ENCODE data around the gene RILPL1.

Gene RILPL1

DNA sequence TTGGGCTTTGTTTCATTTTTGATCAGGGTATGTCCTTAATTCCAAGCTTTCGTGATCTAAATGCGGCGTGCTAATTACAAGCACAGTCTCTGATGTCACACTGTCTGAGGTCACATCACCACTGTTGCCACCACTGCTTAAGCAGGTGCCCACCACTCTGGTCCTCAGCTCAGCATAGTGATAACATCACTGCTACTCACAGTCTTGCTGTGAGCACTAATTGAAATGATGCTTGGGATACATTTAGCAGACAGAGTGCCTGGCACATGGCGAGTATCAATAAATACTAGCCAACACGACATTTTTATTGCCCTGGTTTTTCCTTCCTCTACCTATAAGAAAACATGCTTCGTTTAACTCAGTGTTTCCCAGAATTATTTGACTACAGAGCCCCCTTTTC lies 104.9 kb downstream of the RILPL1 start:
- Histone ChIP-seq H3K27ac (no peak overlapping the region), H3K36me3 (ENCODE audit: insufficient read depth) (no peaks in the 10 kb centered on the region)

DNA sequence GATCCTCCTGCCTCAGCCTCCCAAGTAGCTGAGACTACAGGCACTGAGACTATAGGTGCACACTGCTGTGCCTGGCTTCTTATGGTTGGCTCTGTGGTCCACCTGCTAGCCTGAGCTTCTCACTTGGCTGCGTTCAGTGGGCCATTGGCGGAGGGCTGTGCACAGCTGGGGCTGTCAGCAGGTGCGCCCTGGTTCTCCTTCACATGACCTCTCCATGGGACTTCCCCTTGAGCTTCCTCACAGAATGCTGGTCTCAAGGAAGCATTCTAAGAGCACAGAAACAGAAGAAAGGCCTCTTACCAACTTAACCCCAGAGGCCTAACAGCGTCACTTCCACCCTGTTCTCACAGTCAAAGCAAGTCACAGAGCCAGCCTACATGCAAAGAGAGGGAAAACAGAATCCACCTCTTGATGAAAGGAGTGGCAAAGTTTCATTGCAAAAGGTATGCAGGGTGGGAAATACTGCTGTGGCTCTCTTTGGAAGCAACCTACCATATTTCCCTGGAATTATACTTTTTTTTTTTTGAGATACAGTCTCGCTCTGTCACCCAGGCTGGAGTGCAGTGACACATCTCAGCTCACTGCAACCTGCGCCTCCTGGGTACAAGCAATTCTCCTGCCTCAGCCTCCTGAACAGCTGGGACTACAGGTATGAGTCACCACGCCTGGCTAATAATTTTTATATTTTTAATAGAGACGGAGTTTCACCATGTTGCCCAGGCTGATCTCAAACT lies 106.3 kb downstream of the RILPL1 start:
- Histone ChIP-seq H3K36me3 (ENCODE audit: insufficient read depth) (no peaks in the 10 kb centered on the region), H2AFZ (ENCODE audit: low read depth) (no peak overlapping the region), H3K27ac (peak overlapping the region; percentile 45), H3K4me1 (ENCODE audit: low read depth, poor library complexity, severe bottlenecking) (peaks cover 24% of the 10 kb centered on the region), H4K20me1 (ENCODE audit: insufficient read depth) (no peaks in the 10 kb centered on the region), H3K9ac (no peak overlapping the region), H3K4me3 (IDR thresholded peaks at IDR 0.05; ENCODE audit: insufficient read depth, low read depth, low read length) (no peak overlapping the region), H3K79me2 (ENCODE audit: insufficient read depth, low read depth) (no peaks in the 10 kb centered on the region), H3K27me3 (ENCODE audit: insufficient read depth, low read depth) (no peaks in the 10 kb centered on the region), H3K4me2 (peak overlapping the region; percentile 29; the same call in 1 of the 2 replicates)
- TF ChIP-seq, protein P1, sequence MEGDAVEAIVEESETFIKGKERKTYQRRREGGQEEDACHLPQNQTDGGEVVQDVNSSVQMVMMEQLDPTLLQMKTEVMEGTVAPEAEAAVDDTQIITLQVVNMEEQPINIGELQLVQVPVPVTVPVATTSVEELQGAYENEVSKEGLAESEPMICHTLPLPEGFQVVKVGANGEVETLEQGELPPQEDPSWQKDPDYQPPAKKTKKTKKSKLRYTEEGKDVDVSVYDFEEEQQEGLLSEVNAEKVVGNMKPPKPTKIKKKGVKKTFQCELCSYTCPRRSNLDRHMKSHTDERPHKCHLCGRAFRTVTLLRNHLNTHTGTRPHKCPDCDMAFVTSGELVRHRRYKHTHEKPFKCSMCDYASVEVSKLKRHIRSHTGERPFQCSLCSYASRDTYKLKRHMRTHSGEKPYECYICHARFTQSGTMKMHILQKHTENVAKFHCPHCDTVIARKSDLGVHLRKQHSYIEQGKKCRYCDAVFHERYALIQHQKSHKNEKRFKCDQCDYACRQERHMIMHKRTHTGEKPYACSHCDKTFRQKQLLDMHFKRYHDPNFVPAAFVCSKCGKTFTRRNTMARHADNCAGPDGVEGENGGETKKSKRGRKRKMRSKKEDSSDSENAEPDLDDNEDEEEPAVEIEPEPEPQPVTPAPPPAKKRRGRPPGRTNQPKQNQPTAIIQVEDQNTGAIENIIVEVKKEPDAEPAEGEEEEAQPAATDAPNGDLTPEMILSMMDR (conservative IDR thresholded peaks at IDR 0.05; ENCODE audit: low read depth, low read length) = no peak

More for the DNA sequence above, 104.9 kb downstream of the RILPL1 start:
- Histone ChIP-seq H3K4me3 (IDR thresholded peaks at IDR 0.05; ENCODE audit: insufficient read depth, low read depth, low read length) (no peak overlapping the region), H3K4me2 (peak overlapping the region; percentile 29; the same call in 1 of the 2 replicates), H3K9ac (no peak overlapping the region), H2AFZ (ENCODE audit: low read depth) (no peak overlapping the region), H3K27me3 (ENCODE audit: insufficient read depth, low read depth) (no peaks in the 10 kb centered on the region), H3K4me1 (ENCODE audit: low read depth, poor library complexity, severe bottlenecking) (peaks cover 24% of the 10 kb centered on the region), H4K20me1 (ENCODE audit: insufficient read depth) (no peaks in the 10 kb centered on the region), H3K79me2 (ENCODE audit: insufficient read depth, low read depth) (no peaks in the 10 kb centered on the region)
- TF ChIP-seq, protein P1 (conservative IDR thresholded peaks at IDR 0.05; ENCODE audit: low read depth, low read length) = no peak

DNA sequence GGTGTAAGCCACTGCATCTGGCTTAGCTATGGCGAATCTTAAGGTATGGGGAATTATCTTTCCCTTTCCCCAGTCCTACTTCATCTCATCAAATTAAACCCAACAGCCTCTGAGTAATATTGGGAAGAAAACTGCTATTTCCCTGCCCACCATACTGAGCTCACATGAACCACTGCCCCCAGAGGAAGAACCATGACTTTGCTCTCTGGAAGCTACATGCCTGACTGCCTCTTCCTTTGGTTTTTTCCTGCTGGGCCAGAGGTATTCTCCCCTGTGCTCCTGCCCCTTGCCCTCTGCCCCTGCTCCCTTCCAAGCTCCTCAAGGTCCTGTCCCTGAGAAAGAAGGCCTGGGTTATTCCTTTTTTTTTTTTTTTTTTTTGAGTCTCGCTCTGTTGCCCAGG lies 112.2 kb downstream of the RILPL1 start:
- no peaks in the 10 kb centered on the region for H4K20me1 ChIP-seq (ENCODE audit: insufficient read depth)
- H3K27ac ChIP-seq = no peak overlapping the region
- no peak overlapping the region for H3K4me3 ChIP-seq (IDR thresholded peaks at IDR 0.05; ENCODE audit: insufficient read depth, low read depth, low read length)
- H2AFZ ChIP-seq (ENCODE audit: low read depth) = no peak overlapping the region
- H3K4me1 ChIP-seq (ENCODE audit: low read depth, poor library complexity, severe bottlenecking) = no peaks in the 10 kb centered on the region
- H3K79me2 ChIP-seq (ENCODE audit: insufficient read depth, low read depth) = no peaks in the 10 kb centered on the region
- H3K36me3 ChIP-seq (ENCODE audit: insufficient read depth) = no peaks in the 10 kb centered on the region
- H3K4me2 ChIP-seq = no peak overlapping the region
- H3K27me3 ChIP-seq (ENCODE audit: insufficient read depth, low read depth) = no peaks in the 10 kb centered on the region
- H3K9ac ChIP-seq = no peak overlapping the region
- TF ChIP-seq, protein P1 (conservative IDR thresholded peaks at IDR 0.05; ENCODE audit: low read depth, low read length) = no peak
